IPS-20b (cell line): ENCODE measurements around the gene LASP1NB.

Experiments used
- H3K27ac ChIP-seq: one replicate; pipeline ENCODE4 v1.5.1; 2013; ENCODE audit warnings: low read length
- H3K27me3 ChIP-seq: 2 replicates; pipeline ENCODE4 v1.6.1; 2013; ENCODE audit warnings: mild to moderate bottlenecking, low read length, inconsistent platforms; ENCODE audit not compliant: insufficient read depth
- H3K36me3 ChIP-seq: 2 replicates; pipeline ENCODE4 v1.6.1; 2013; ENCODE audit warnings: low read depth, mild to moderate bottlenecking, inconsistent platforms, low read length, moderate library complexity; ENCODE audit not compliant: insufficient read depth
- H3K4me1 ChIP-seq: 2 replicates; pipeline ENCODE4 v1.6.1; 2013; ENCODE audit warnings: mild to moderate bottlenecking, control low read depth, inconsistent platforms, low read length, moderate library complexity; ENCODE audit not compliant: insufficient read depth
- H3K4me3 ChIP-seq: 2 replicates; pipeline ENCODE4 v1.5.1; 2013; ENCODE audit warnings: mild to moderate bottlenecking, low read length, inconsistent platforms
- H3K9ac ChIP-seq: 2 replicates; pipeline ENCODE4 v1.6.1; 2013; ENCODE audit warnings: low read depth, mild to moderate bottlenecking, inconsistent platforms, low read length, moderate library complexity
- H3K9me3 ChIP-seq: 2 replicates; pipeline ENCODE4 v1.6.1; 2013; ENCODE audit warnings: mild to moderate bottlenecking, low read depth, low read length, inconsistent platforms; ENCODE audit not compliant: insufficient read depth

LASP1NB gene

DNA sequence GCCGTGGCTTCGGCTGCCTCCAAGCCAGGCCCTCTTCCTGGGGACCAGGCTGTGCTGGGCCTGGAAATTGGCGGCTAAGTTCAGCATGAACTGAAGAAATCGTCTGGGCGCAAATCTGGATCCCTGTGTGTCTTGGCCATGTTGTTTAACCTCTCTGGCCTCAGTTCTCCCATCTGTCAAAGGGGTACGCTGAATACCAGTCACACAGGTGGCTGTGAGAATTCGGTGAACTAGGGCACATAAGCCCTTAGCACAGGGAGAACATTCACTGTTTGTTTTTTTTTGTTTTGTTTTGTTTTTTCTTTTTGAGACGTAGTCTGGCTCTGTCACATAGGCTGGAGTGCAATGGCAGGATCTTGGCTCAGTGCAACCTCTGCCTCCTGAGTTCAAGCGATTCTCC lies 36.6 kb upstream of the LASP1NB start:
- Histone ChIP-seq H3K27me3 (no peaks in the 10 kb centered on the region), H3K9me3 (no peaks in the 10 kb centered on the region), H3K36me3 (peaks cover 59% of the 10 kb centered on the region), H3K4me3 (no peak overlapping the region), H3K4me1 (peaks cover 14% of the 10 kb centered on the region), H3K27ac (no peak overlapping the region), H3K9ac (no peak overlapping the region)

DNA sequence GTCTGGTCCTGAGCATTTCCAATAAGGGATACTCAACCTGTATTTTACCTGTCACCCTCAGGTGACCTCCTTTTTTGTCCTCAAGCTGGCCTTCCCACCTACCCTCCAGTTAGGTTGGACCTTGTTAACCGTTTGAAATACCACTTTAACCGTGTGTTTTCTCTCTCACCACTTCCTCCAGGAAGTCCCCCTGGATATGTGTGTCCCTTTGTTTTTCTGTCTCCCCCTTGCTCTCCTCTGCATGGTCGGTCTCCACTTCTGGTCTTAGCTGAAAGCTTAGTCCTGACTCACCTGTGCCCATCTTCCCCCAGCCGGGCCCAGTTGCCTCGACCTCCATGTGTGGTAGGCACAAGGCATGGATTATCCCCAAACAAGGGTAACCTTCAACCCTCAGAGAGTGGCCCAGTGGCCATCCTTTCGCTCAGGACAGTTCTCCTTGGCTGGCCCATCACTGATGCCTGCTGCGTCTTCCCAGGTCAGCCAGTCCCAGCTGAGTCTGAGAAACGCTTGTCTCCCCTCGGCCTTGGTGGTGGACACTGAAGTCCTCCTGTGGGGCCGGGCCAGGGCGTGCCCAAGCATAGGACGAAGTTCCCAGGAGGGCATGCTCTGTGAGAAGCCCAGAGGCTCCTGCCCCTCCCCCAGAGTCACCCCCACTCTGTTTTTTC lies 35.5 kb upstream of the LASP1NB start:
- H3K36me3 ChIP-seq, result peaks cover 67% of the 10 kb centered on the region
- no peak overlapping the region for H3K27ac ChIP-seq
- H3K27me3 ChIP-seq, result no peaks in the 10 kb centered on the region
- H3K4me1 ChIP-seq, result peaks cover 13% of the 10 kb centered on the region
- H3K9ac ChIP-seq, result no peak overlapping the region
- H3K4me3 ChIP-seq, result no peak overlapping the region
- H3K9me3 ChIP-seq, result no peaks in the 10 kb centered on the region

DNA sequence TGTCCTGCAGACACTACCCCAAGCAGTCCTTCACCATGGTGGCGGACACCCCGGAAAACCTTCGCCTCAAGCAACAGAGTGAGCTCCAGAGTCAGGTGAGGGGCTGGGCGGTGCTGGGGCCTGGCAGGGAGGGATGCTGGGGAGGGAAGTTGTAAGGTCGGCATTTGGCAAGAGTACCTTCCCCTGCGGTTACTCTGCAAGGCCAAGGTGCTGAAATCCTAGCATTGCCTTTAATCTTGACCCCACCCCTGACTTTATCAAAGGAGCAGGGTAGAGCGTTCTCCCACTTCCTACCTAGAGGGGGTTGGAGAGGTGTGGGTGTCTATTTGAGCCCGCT lies 35.0 kb upstream of the LASP1NB start:
- Histone ChIP-seq H3K4me1 (peaks cover 9% of the 10 kb centered on the region), H3K9ac (no peak overlapping the region), H3K4me3 (no peak overlapping the region), H3K27ac (no peak overlapping the region), H3K36me3 (peaks cover 68% of the 10 kb centered on the region), H3K27me3 (no peaks in the 10 kb centered on the region), H3K9me3 (no peaks in the 10 kb centered on the region)

DNA sequence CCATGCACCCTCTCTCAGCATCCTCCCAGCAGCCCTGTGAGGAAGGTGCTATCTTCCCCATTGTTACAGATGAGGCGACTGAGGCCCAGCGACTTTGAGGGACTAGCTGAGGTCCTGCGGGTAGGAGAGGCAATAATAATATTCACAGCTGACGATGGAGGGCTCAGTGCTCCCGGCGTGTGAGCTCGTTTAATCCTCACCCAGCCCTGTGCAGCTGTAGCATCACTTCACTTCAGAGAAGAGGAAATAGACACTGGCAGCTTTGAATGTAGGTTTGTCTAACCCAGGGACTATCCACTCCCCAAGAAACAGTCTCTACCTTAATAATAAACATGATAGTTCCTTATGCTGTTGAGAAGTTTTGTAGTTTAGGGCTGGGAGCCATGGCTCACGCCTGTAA lies 34.0 kb upstream of the LASP1NB start:
- Histone ChIP-seq H3K9ac (no peak overlapping the region), H3K9me3 (no peaks in the 10 kb centered on the region), H3K27me3 (no peaks in the 10 kb centered on the region), H3K4me3 (no peak overlapping the region), H3K27ac (no peak overlapping the region), H3K4me1 (peaks cover 3% of the 10 kb centered on the region; the same call in 1 of the 2 replicates), H3K36me3 (peaks cover 72% of the 10 kb centered on the region)

DNA sequence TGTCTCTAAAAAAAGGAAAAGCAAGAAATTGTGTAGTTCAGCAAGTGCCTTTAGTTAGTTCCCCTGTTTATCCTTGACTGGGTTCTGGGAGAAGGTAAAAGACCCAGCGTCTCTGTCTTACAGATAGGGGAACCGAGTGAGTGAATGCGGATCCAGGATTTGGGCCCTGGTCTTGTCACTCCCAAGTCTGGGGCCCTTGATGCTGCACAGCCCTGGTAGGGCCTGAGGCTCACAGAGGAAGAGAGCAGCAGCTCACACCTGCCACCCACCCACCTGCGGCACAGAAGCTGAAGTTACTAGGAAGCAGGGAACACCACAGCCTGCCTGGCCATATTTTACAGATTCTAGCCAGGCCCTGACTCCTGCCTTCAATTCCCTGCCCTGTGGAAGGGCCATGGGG lies 33.3 kb upstream of the LASP1NB start:
- H3K9ac ChIP-seq, result no peak overlapping the region
- no peaks in the 10 kb centered on the region for H3K9me3 ChIP-seq
- no peak overlapping the region for H3K27ac ChIP-seq
- H3K36me3 ChIP-seq, result peaks cover 75% of the 10 kb centered on the region
- H3K27me3 ChIP-seq, result no peaks in the 10 kb centered on the region
- H3K4me1 ChIP-seq, result 0 out of 2 replicates have a peak, but pooled peaks cover 3% of the 10 kb centered on the region
- no peak overlapping the region for H3K4me3 ChIP-seq

DNA sequence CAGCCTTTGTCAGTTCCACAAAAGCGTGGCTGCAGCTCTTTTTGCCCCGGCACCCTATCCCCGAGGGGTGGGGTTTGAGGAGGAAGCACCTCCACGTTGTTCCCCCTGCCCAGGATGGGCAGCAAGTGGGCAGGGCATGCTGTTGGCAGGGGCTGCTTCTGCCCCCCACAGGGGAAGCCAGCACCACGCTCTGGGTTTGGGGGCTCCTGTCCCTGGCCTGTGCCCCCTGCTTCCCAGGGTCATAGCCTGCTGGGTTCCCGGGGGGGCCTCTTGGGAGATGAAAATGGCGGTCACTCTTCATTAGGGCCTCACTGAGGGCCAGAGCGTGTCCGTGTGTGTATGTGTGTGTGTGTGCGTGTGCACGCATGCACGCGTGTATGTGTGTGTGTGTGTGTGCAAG lies 32.8 kb upstream of the LASP1NB start:
- H3K9ac ChIP-seq, result no peak overlapping the region
- H3K27me3 ChIP-seq, result no peaks in the 10 kb centered on the region
- peaks cover 73% of the 10 kb centered on the region for H3K36me3 ChIP-seq
- 0 out of 2 replicates have a peak, but pooled peaks cover 3% of the 10 kb centered on the region for H3K4me1 ChIP-seq
- no peak overlapping the region for H3K27ac ChIP-seq
- H3K4me3 ChIP-seq, result no peak overlapping the region
- H3K9me3 ChIP-seq, result no peaks in the 10 kb centered on the region

DNA sequence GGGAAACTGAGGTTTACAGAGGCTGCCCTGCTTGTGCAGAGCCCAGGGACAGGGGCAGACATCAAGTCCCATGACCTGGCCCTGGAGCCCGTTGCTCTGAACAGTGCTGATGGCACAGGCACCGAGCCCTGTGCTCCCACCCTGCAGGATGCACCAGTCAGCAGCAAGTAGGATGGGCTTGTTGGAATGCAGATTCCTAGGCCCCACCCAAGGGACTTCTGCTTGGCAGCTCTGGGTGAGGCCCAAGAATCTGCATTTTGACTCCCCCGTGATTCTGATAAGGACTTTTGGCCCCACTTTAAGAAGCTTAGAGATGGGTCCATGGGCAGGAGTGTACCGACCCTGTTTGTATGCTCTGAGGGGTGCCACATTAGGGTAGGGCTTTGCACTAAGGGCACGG lies 32.3 kb upstream of the LASP1NB start:
- Histone ChIP-seq H3K4me1 (0 out of 2 replicates have a peak, but pooled peaks cover 3% of the 10 kb centered on the region), H3K27ac (no peak overlapping the region), H3K9ac (no peak overlapping the region), H3K4me3 (no peak overlapping the region), H3K36me3 (peaks cover 74% of the 10 kb centered on the region), H3K27me3 (no peaks in the 10 kb centered on the region), H3K9me3 (no peaks in the 10 kb centered on the region)

DNA sequence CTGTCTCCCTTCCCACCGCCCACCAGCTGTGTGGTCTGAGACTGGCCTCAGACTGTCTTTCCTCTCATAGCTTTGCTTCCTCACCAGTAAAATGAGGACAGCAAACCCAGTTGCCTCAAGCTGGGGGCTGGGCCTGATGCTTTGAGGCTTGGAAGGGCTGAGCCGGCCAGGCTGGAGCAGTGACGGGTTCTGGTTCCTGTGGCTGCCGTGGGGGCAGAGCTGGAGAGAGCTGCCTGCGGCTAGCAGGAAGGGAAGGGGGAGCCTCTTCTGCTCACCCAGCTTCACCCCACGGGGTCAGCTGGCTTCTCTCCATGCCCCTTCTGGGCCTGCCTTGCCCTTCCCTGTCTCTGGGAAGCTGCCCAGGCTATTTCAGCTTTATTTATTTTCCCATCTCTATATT lies 31.8 kb upstream of the LASP1NB start:
- no peaks in the 10 kb centered on the region for H3K9me3 ChIP-seq
- H3K4me1 ChIP-seq, result 0 out of 2 replicates have a peak, but pooled peaks cover 3% of the 10 kb centered on the region
- peaks cover 76% of the 10 kb centered on the region for H3K36me3 ChIP-seq
- H3K27ac ChIP-seq, result no peak overlapping the region
- no peak overlapping the region for H3K4me3 ChIP-seq
- H3K9ac ChIP-seq, result no peak overlapping the region
- no peaks in the 10 kb centered on the region for H3K27me3 ChIP-seq

DNA sequence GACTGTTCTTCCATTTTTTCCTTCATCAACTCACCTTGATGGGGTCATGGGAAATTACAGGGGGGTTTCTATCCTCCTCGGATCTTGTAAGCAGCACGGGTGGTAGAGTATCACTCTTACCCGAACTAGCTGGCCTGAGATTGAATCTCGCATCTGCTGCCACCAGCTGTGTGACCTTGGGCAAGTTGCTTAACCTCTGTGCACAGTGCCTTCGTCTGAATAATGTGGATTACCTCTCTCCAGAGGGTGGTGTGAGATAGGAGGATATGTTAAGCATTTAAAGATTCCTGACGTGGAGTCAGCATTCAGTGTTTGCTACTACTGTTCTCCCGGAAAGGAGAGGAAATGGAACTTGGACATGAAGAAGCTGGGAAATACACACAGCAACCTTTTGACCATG lies 31.1 kb upstream of the LASP1NB start:
- Histone ChIP-seq H3K4me1 (0 out of 2 replicates have a peak, but pooled peaks cover 3% of the 10 kb centered on the region), H3K36me3 (peaks cover 79% of the 10 kb centered on the region), H3K9ac (no peak overlapping the region; the same call in 1 of the 2 replicates), H3K4me3 (no peak overlapping the region), H3K27ac (no peak overlapping the region), H3K9me3 (no peaks in the 10 kb centered on the region), H3K27me3 (no peaks in the 10 kb centered on the region)

DNA sequence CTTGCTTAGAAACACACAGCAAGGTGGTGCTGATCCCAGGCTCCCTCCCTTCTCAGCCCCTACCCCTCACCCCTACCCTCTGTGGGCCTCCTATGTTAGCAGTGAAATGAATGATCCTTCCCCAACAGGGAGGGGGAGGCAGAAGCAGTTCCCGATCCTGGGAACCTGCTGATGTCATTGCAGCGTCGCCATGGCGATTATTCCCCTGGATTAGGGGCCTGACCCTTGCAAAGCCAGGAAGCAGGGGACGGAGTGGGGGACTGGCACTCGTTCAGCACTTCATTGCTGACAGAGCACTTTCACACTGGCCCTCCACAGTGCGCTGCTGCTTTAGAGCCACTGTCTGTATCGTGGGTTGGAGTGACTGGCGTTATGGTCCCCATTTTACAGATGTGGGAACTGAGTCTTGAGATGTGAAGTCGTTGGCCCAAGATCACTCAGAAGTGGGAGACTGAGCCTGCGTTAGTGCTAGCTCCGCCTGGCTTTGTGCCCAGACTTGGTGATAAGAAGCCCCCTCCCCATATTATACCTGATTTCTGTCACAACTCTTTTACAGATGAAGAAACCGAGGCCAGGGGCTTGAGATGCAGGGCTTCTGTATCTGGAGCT lies 29.0 kb upstream of the LASP1NB start:
- H3K27ac ChIP-seq, result no peak overlapping the region
- H3K9me3 ChIP-seq, result no peaks in the 10 kb centered on the region
- peaks cover 5% of the 10 kb centered on the region; the same call in 1 of the 2 replicates for H3K4me1 ChIP-seq
- no peak overlapping the region for H3K9ac ChIP-seq
- no peak overlapping the region for H3K4me3 ChIP-seq
- H3K36me3 ChIP-seq, result peaks cover 77% of the 10 kb centered on the region
- H3K27me3 ChIP-seq, result no peaks in the 10 kb centered on the region

DNA sequence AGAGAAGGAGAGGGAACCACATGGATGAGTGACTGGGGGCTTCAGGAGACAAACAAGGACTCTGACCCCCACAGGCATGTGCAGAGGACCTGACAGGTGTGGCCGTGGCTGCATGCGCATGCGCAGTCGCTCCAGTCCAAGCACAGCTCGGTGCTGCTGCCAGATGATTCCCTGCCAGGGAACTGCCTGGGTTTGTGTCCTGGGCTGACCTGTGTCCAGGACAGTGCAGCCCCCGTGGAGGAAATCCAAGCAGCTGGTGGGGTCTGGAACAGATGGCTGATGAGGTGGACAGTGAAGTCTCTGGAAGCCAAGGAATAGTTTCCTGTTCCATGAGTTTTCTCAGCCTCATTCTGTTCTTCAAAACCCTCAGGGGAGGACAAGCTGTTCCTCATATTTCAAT lies 28.2 kb upstream of the LASP1NB start:
- H3K9ac ChIP-seq, result no peak overlapping the region
- peaks cover 6% of the 10 kb centered on the region; the same call in 1 of the 2 replicates for H3K4me1 ChIP-seq
- H3K27me3 ChIP-seq, result no peaks in the 10 kb centered on the region
- no peak overlapping the region for H3K27ac ChIP-seq
- no peak overlapping the region for H3K4me3 ChIP-seq
- H3K9me3 ChIP-seq, result no peaks in the 10 kb centered on the region
- H3K36me3 ChIP-seq, result peaks cover 73% of the 10 kb centered on the region

DNA sequence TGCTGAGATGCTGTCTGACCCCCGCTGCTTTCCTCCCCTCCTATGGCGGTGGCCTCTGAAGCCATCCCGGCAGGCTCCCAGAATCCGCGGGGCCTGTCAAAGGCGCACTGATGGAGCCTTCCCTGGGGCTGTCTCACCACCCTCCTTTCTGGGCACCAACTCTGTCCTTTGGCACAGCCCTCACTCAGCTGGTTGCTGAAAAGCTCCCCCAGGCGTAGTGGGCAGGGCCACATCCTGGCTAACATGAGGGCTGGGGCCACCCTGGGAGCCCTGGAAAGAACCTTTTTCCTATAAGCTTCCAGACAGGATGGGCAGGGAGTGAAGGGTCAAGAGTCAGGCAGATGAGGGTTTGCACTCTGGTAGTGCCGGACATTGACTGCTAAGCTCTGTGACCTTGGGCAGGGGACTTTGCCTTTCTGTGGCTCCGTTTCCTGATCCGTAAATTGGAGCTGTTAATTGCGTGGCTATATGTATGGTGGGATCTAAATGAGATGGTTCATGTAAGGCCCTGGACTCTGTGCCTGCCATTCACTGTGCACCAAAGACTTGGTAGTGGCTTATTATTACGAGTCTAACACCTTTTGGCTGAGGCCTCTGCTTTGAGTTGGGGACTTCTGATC lies 27.6 kb upstream of the LASP1NB start:
- Histone ChIP-seq H3K9me3 (no peaks in the 10 kb centered on the region), H3K9ac (no peak overlapping the region), H3K36me3 (peaks cover 69% of the 10 kb centered on the region), H3K4me3 (no peak overlapping the region), H3K4me1 (peaks cover 6% of the 10 kb centered on the region; the same call in 1 of the 2 replicates), H3K27ac (no peak overlapping the region), H3K27me3 (no peaks in the 10 kb centered on the region)
